ENCODE data around the gene MCAT.
A peak's percentile ranks its signal among the peaks of the same experiment; 100 is the strongest.
"Not testable (repeated sequence)": the region's sequence is repeated elsewhere in the genome, so short reads cannot be mapped to it uniquely, and the experiment has no call there.

MCAT gene

GRCh38 chr22:43152357-43153071 is 9.3 kb upstream of the MCAT start:
- peak; percentile 63 to 78 (median 67) for DNase-seq

- no peak for DNase-seq
These were observed 8.8 kb upstream of the MCAT start for GRCh38 chr22:43152003-43152356.

- peak; percentile 59 to 91 (median 76) for DNase-seq
These were observed 8.2 kb upstream of the MCAT start, which contains the start of gene TSPO for GRCh38 chr22:43151251-43152002. Gene TSPO (plus strand): TSS chr22:43151559. CDS start chr22:43159239, 7,680 bp downstream.

- no peak for DNase-seq
These were observed 7.6 kb upstream of the MCAT start for GRCh38 chr22:43150731-43151206.

- DNase-seq = peak in 2 of 3 donors; percentile 41 to 51
These were observed 5.4 kb upstream of the MCAT start for GRCh38 chr22:43148581-43148980.

GRCh38 chr22:43147821-43148220 is 4.6 kb upstream of the MCAT start:
- peak; percentile 65 to 71 (median 68) for DNase-seq

GRCh38 chr22:43146332-43146731 is 3.1 kb upstream of the MCAT start:
- DNase-seq = peak; percentile 67 to 73 (median 73)

- DNase-seq = not testable (repeated sequence)
These were observed 2.2 kb upstream of the MCAT start for GRCh38 chr22:43145371-43145770.

- no peak for DNase-seq
These were observed 1.8 kb upstream of the MCAT start for GRCh38 chr22:43144949-43145348.

GRCh38 chr22:43136801-43137200 is 6.4 kb downstream of the MCAT start:
- DNase-seq = no peak

- peak; percentile 56 to 80 (median 61) for DNase-seq
These were observed 6.9 kb downstream of the MCAT start for GRCh38 chr22:43136255-43136654.

- no peak for DNase-seq
These were observed 7.6 kb downstream of the MCAT start for GRCh38 chr22:43135565-43135964.

- no peak for DNase-seq
These were observed 8.6 kb downstream of the MCAT start for GRCh38 chr22:43134553-43134952.

GRCh38 chr22:43133401-43133800 is 9.8 kb downstream of the MCAT start:
- DNase-seq = no peak

GRCh38 chr22:43131773-43132501 is 11.3 kb downstream of the MCAT start:
- no peak for DNase-seq

- peak in 2 of 3 donors; percentile 60 to 62 for DNase-seq
These were observed 13.5 kb downstream of the MCAT start for GRCh38 chr22:43129426-43130425.

GRCh38 chr22:43128928-43129424 is 14.2 kb downstream of the MCAT start:
- DNase-seq = peak in 1 of 3 donors; percentile 30

- no peak for DNase-seq
These were observed 15.1 kb downstream of the MCAT start for GRCh38 chr22:43128116-43128515.

- DNase-seq = no peak
These were observed 15.9 kb downstream of the MCAT start for GRCh38 chr22:43127166-43127908.

- DNase-seq = peak; percentile 65 to 75 (median 66)
These were observed 16.6 kb downstream of the MCAT start for GRCh38 chr22:43126501-43127165.
